Measurements from ENCODE around the gene GATA3. TPM values are rescaled to one million over a fixed set of nuclear protein-coding genes. Genes with fewer than 3 reads are reported as not detected.

The GATA3 gene
- total and polyA plus RNA-seq, 9 of the 15 experiments (the other 6 are each of a cell fraction or from before 2014, with no cell fraction given): 0.01 to 0.24 (median 0.09) TPM; not detected in 6

DNA sequence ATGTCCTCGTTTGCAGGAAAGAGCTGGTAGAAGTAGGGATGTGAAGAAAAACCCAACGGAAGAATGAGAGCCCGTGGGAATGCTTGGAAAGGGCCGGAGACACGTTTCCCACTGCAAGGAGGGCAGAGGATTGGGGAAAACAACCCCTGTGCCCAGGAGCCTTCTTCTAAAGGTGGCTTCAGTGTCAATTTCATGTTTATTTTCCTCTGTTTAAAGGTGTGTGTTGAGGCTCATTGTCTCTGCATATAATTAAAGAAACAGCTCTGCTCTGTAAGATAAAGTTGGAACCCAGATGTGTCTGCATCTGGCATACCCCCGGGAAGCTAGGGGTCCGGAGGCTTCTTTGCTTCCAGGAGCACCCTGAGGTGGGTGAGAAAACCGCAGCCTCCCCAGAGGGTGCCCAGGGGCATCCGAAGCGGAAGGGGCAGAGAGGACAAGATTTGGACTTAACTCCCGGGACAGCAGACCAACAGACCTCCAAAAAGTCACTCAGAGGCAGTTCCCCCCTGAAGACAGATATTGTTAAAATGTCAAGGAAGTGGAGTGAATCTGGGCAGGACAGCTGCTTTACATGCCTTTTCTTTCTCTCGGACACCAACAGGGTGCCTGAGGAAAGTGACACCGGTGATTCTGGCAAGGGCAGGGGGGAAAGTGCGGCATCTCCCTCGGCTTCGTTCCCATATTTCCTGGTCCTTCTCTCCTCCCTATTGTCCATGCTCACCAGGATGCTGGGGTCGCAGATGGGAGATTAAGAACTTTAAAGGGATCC lies 8.6 kb upstream of the GATA3 start:
- Histone ChIP-seq H3K27me3 (ENCODE audit: control insufficient read depth in 2 of 2, insufficient read depth in 2 of 2, low read length in 2 of 2) (peaks cover 52 to 88% of the 10 kb centered on the region in 2 experiments), H3K9ac (ENCODE audit: insufficient read depth in 1 of 2, low read depth in 2 of 2, low read length in 2 of 2) (no peak overlapping the region), H3K36me3 (ENCODE audit: control insufficient read depth, insufficient read depth, low read length) (no peaks in the 10 kb centered on the region), H3K9me1 (ENCODE audit: control insufficient read depth, insufficient read depth, low read length) (no peaks in the 10 kb centered on the region), H2AFZ (ENCODE audit: low read depth, low read length) (no peak overlapping the region), H3K9me3 (replicated peaks; ENCODE audit: control insufficient read depth, insufficient read depth, low read depth, low read length) (no peaks in the 10 kb centered on the region), H3K4me3 (no peak overlapping the region), H4K20me1 (replicated peaks; ENCODE audit: control insufficient read depth, insufficient read depth, low read length) (0 out of 2 replicates have a peak, but pooled peaks cover 5% of the 10 kb centered on the region), H3K79me2 (ENCODE audit: control insufficient read depth, insufficient read depth, low read length) (no peaks in the 10 kb centered on the region), H3K27ac (ENCODE audit: extremely low read depth, low read depth, low read length) (no peak overlapping the region), H3K4me2 (ENCODE audit: insufficient read depth, low read length) (0 out of 2 replicates have a peak overlapping the region, but pooled peaks have one; percentile 21), H3K4me1 (replicated peaks in 1 of 2; ENCODE audit: control insufficient read depth in 2 of 2, insufficient read depth in 2 of 2, low read length in 2 of 2) (peaks cover 0 to 25% of the 10 kb centered on the region in 2 experiments; a peak in 2 of 5 replicates)
- no TSS peak for BruUV-seq (replicated peaks)
- intact Hi-C loops (cut with micrococcal nuclease): no loop called here
- FAIRE-seq: no peak
- DNase-seq (ENCODE audit: extremely low read depth in 1 of 4, low spot score in 3 of 4): no peak
- ChIA-PET POLR2A (interaction anchor here (0.7 kb wide), 1 partner anchor 126 kb away, joined by 3 read pairs; no protein-coding TSS in a partner anchor), CTCF (ENCODE audit: low intra/inter-chr PET ratio) (no interaction called here)
- ATAC-seq: no peak
- WGBS (ENCODE audit: insufficient coverage, low coverage, missing lambda C conversion rate): 6% methylated on average over 13 of the region's 17 CpGs
- in situ Hi-C loops (cut with MboI): no loop called here
- TF ChIP-seq PHF21A (IDR thresholded peaks at IDR 0.05; ENCODE audit: borderline replicate concordance, low read depth) (no peak), PHTF2 (CRISPR knock-in tag; IDR thresholded peaks at IDR 0.05) (no peak), TFAM (CRISPR knock-in tag; conservative IDR thresholded peaks at IDR 0.05) (no peak), ETV6 (IDR thresholded peaks at IDR 0.05; ENCODE audit: borderline replicate concordance in 1 of 2, low read depth in 2 of 2, low read length in 1 of 2) (no peak), ETV6 (CRISPR knock-in tag; IDR thresholded peaks at IDR 0.05; ENCODE audit: borderline replicate concordance) (no peak), ERF (CRISPR knock-in tag; IDR thresholded peaks at IDR 0.05) (no peak), GTF2F1 (IDR thresholded peaks at IDR 0.05; ENCODE audit: low read depth, low read length) (no peak), NR4A1 (CRISPR knock-in tag; IDR thresholded peaks at IDR 0.05) (no peak), NR4A1 (tag; IDR thresholded peaks at IDR 0.05) (no peak), FIP1L1 (IDR thresholded peaks at IDR 0.05; ENCODE audit: low read depth, low read length, poor library complexity, severe bottlenecking) (no peak), MTA3 (IDR thresholded peaks at IDR 0.05; ENCODE audit: borderline replicate concordance) (no peak), TEAD2 (tag; IDR thresholded peaks at IDR 0.05) (no peak), POLR3A (IDR thresholded peaks at IDR 0.05; ENCODE audit: borderline replicate concordance, extremely low read depth, insufficient read depth, insufficient read length) (no peak), CCAR2 (IDR thresholded peaks at IDR 0.05; ENCODE audit: low read depth, low read length) (no peak), HNRNPH1 (optimal IDR thresholded peaks at IDR 0.05; ENCODE audit: low read depth, low read length) (no peak), NR2C1 (IDR thresholded peaks at IDR 0.05) (no peak), NR2C1 (tag; IDR thresholded peaks at IDR 0.05) (no peak), BRD4 (IDR thresholded peaks at IDR 0.05) (no peak)
- TF ChIP-seq, protein P1, sequence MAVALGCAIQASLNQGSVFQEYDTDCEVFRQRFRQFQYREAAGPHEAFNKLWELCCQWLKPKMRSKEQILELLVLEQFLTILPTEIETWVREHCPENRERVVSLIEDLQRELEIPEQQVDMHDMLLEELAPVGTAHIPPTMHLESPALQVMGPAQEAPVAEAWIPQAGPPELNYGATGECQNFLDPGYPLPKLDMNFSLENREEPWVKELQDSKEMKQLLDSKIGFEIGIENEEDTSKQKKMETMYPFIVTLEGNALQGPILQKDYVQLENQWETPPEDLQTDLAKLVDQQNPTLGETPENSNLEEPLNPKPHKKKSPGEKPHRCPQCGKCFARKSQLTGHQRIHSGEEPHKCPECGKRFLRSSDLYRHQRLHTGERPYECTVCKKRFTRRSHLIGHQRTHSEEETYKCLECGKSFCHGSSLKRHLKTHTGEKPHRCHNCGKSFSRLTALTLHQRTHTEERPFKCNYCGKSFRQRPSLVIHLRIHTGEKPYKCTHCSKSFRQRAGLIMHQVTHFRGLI (CRISPR knock-in tag; IDR thresholded peaks at IDR 0.05): no peak
